HL-60 (cell line): Measurements from ENCODE around the gene IBA57.

Source experiments
- DNase-seq, 2 experiments: peaks; one replicate each; pipeline ENCODE4 v3.0.0-alpha.2; 2010 to 2020; ENCODE audit warnings: low read depth in 1 of 2, low spot score in 1 of 2
- H3K27ac ChIP-seq: fragments of 250-450 bp; sonication (Bioruptor Pico); replicated peaks from 2 replicates; pipeline ENCODE4 v1.5.1; 2020; ENCODE audit warnings: mild to moderate bottlenecking, moderate library complexity
- H3K27me3 ChIP-seq: fragments of 250-450 bp; sonication (Bioruptor Pico); 2 replicates; pipeline ENCODE4 v1.5.1; 2021; ENCODE audit warnings: mild to moderate bottlenecking, moderate library complexity; ENCODE audit not compliant: insufficient read depth, poor library complexity, severe bottlenecking
- H3K4me3 ChIP-seq: replicated peaks from 2 replicates; pipeline ENCODE4 v1.5.1; 2011; ENCODE audit warnings: mild to moderate bottlenecking, control low read depth, low read length; ENCODE audit not compliant: insufficient read depth
- CTCF ChIP-seq: IDR thresholded peaks from one replicate; pipeline ENCODE4 v1.5.1; 2011; ENCODE audit warnings: low read length, control low read depth, inconsistent platforms; ENCODE audit not compliant: insufficient read depth
- GABPA ChIP-seq: IDR thresholded peaks from 2 replicates; pipeline ENCODE4 v1.6.1; 2012; ENCODE audit warnings: low read depth
- POLR2AphosphoS5 ChIP-seq: IDR thresholded peaks from 2 replicates; pipeline ENCODE4 v1.6.1; 2012; ENCODE audit warnings: low read depth
- SPI1 ChIP-seq: IDR thresholded peaks from 2 replicates; pipeline ENCODE4 v1.6.1; 2012; ENCODE audit warnings: low read depth, mild to moderate bottlenecking, borderline replicate concordance
- TF ChIP-seq, protein P1 (sequence below): IDR thresholded peaks from 2 replicates; pipeline ENCODE4 v1.6.1; 2012; ENCODE audit warnings: low read depth; ENCODE audit not compliant: insufficient replicate concordance

IBA57 gene

DNA sequence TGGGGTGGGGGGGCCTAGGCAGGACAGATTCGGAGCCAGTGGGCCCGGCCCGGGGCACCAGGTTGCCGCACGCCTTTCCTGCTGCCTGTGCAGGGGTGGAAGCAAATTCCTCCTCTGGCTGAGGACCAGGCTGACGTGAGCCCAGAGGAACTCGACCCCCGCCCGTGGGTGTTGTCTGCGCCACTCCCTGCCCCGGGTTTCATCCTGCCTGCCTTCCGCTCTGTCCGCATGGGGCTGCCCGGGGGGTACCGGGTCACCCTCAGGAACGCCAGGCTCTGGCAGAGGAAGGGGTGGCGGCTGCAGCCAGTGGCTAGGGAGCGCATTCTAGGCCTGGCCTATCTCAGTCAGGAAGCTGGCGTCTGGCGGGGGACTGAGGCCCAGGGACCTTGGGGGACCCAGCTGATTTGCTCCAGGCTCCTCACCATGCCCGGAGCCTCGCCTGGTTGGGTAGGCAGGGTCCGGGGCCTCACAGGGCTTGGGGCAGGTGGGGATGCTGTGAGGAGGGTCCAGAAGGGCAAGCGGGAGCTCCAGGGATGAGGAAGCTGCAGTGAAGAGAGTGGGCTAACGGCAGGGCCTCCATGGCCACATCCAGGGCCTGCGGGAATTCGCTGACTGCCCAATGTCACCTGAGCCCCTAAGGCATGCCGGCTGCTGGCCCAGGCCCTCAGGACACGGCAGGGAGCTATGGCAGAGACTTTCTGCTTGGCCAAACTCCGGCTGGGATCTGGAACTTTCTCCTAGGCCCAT, 2.4 kb upstream of the IBA57 start:
- Histone ChIP-seq H3K27ac (no peak overlapping the region), H3K27me3 (no peaks in the 10 kb centered on the region), H3K4me3 (no peak overlapping the region)
- TF ChIP-seq, protein P1, sequence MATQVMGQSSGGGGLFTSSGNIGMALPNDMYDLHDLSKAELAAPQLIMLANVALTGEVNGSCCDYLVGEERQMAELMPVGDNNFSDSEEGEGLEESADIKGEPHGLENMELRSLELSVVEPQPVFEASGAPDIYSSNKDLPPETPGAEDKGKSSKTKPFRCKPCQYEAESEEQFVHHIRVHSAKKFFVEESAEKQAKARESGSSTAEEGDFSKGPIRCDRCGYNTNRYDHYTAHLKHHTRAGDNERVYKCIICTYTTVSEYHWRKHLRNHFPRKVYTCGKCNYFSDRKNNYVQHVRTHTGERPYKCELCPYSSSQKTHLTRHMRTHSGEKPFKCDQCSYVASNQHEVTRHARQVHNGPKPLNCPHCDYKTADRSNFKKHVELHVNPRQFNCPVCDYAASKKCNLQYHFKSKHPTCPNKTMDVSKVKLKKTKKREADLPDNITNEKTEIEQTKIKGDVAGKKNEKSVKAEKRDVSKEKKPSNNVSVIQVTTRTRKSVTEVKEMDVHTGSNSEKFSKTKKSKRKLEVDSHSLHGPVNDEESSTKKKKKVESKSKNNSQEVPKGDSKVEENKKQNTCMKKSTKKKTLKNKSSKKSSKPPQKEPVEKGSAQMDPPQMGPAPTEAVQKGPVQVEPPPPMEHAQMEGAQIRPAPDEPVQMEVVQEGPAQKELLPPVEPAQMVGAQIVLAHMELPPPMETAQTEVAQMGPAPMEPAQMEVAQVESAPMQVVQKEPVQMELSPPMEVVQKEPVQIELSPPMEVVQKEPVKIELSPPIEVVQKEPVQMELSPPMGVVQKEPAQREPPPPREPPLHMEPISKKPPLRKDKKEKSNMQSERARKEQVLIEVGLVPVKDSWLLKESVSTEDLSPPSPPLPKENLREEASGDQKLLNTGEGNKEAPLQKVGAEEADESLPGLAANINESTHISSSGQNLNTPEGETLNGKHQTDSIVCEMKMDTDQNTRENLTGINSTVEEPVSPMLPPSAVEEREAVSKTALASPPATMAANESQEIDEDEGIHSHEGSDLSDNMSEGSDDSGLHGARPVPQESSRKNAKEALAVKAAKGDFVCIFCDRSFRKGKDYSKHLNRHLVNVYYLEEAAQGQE = no peak
- TF ChIP-seq GABPA = no peak
- no peak for TF ChIP-seq SPI1
- no peak for TF ChIP-seq POLR2AphosphoS5
- TF ChIP-seq CTCF = no peak
- DNase-seq = no peak

DNA sequence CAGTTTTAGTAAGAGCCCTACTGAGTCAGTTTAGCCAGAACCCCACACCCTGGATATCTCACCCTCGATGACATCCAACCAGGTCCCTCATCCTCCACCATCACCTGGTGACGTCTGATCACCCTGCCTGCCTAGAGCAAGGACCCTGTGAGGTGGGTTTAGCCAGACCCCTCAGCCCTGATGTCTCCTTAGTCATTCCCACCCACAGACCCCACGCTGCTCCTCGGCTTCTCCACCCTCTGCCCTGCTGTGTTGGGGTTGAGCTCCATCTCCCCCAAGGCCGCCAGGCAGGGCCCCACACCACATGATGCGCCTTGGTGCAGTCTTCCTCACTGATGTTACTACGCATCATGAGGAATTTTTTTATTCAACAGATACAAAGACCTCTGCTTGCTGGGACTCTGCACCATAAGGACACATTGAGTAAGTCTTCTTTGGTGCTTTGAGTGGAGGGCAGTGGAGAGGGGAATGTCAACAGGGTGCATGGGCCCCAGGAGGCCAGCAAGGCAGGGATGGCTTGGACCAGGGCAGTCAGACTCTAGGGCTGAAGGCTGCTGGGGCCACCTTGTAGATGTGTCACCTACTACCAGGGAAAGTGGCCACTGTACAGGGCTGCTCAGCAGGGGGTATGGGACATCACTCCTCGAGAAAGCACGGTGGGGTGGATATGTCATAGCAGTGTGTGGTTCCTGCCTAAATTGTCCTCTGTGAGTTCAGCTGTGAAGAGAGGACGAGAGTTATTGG, 1.7 kb upstream of the IBA57 start:
- no peak overlapping the region for H3K4me3 ChIP-seq
- H3K27me3 ChIP-seq = no peaks in the 10 kb centered on the region
- no peak overlapping the region for H3K27ac ChIP-seq
- no peak for DNase-seq
- TF ChIP-seq SPI1 = no peak
- TF ChIP-seq, protein P1 = no peak
- no peak for TF ChIP-seq POLR2AphosphoS5
- TF ChIP-seq CTCF = no peak
- no peak for TF ChIP-seq GABPA

- DNase-seq = peak; percentile 66 to 77
- Histone ChIP-seq H3K27me3 (no peaks in the 10 kb centered on the region), H3K27ac (peak overlapping the region; percentile 62), H3K4me3 (peak overlapping the region; percentile 44)
- TF ChIP-seq POLR2AphosphoS5 (peak; percentile 65), SPI1 (peak; percentile 92), CTCF (no peak)
- TF ChIP-seq, protein P1 = no peak
Observed at GRCh38 chr1:228164561-228165371, 838 bp upstream of the IBA57 start.
